Inferior parietal cortex (tissue), 1 donor: ENCODE data around the gene PIK3AP1.
"Not testable (repeated sequence)": the region's sequence is repeated elsewhere in the genome, so short reads cannot be mapped to it uniquely, and the experiment has no call there.

Experiments used
- DNase-seq: peaks from one replicate; pipeline ENCODE4 v3.0.0-alpha.2; 2016; ENCODE audit errors: extremely low spot score

The PIK3AP1 gene

GRCh38 chr10:96724621-96725020 lies 4.3 kb upstream of the PIK3AP1 start:
- no peak for DNase-seq

- DNase-seq, result no peak
These were observed 876 bp upstream of the PIK3AP1 start for GRCh38 chr10:96721207-96721572.

- no peak for DNase-seq
These were observed 378 bp downstream of the PIK3AP1 start for GRCh38 chr10:96719850-96720421.

GRCh38 chr10:96719200-96719599 lies 1.1 kb downstream of the PIK3AP1 start:
- no peak for DNase-seq

GRCh38 chr10:96718304-96718990 lies 1.9 kb downstream of the PIK3AP1 start:
- no peak for DNase-seq

- DNase-seq, result no peak
These were observed 3.9 kb downstream of the PIK3AP1 start for GRCh38 chr10:96716390-96716789.

- no peak for DNase-seq
These were observed 5.5 kb downstream of the PIK3AP1 start for GRCh38 chr10:96714746-96715255.

- DNase-seq, result no peak
These were observed 6.2 kb downstream of the PIK3AP1 start for GRCh38 chr10:96714031-96714590.

- DNase-seq, result no peak
These were observed 7.5 kb downstream of the PIK3AP1 start for GRCh38 chr10:96712662-96713271.

- no peak for DNase-seq
These were observed 9.1 kb downstream of the PIK3AP1 start for GRCh38 chr10:96711048-96711728.

- no peak for DNase-seq
These were observed 10.8 kb downstream of the PIK3AP1 start for GRCh38 chr10:96709525-96709924.

GRCh38 chr10:96708996-96709395 lies 11.3 kb downstream of the PIK3AP1 start:
- no peak for DNase-seq

- DNase-seq, result no peak
These were observed 11.9 kb downstream of the PIK3AP1 start for GRCh38 chr10:96708456-96708855.

GRCh38 chr10:96706331-96706853 lies 13.9 kb downstream of the PIK3AP1 start:
- no peak for DNase-seq

GRCh38 chr10:96705134-96705533 lies 15.2 kb downstream of the PIK3AP1 start:
- no peak for DNase-seq

- no peak for DNase-seq
These were observed 15.8 kb downstream of the PIK3AP1 start for GRCh38 chr10:96704563-96704962.

- no peak for DNase-seq
These were observed 17.0 kb downstream of the PIK3AP1 start for GRCh38 chr10:96703358-96703757.

- DNase-seq, result no peak
These were observed 19.0 kb downstream of the PIK3AP1 start for GRCh38 chr10:96701265-96701664.

GRCh38 chr10:96700374-96701099 lies 19.8 kb downstream of the PIK3AP1 start:
- DNase-seq, result no peak

GRCh38 chr10:96699613-96700012 lies 20.7 kb downstream of the PIK3AP1 start:
- no peak for DNase-seq

GRCh38 chr10:96698305-96698704 lies 22.0 kb downstream of the PIK3AP1 start:
- DNase-seq, result not testable (repeated sequence)
